Astrocyte of the cerebellum (primary cell): Measurements from ENCODE around the gene ADO.

Source experiments
- DNase-seq: peaks from one replicate; pipeline ENCODE4 v3.0.0-alpha.2; 2011; ENCODE audit warnings: low read depth
- H3K4me3 ChIP-seq: 2 replicates; pipeline ENCODE4 v1.5.1; 2011; ENCODE audit warnings: mild to moderate bottlenecking, low read depth, low read length, moderate library complexity
- in situ Hi-C: cut with HindIII; loops from 2 replicates; pipeline ENCODE4 v1.10.0; 2017; ENCODE audit warnings: low sequenced_read_pairs
- TF ChIP-seq, protein P1 (sequence below): IDR thresholded peaks from 2 replicates; pipeline ENCODE4 v1.5.1; 2012; ENCODE audit warnings: low read length, low read depth, moderate library complexity, mild to moderate bottlenecking; ENCODE audit errors: missing control alignments

Gene ADO

DNA sequence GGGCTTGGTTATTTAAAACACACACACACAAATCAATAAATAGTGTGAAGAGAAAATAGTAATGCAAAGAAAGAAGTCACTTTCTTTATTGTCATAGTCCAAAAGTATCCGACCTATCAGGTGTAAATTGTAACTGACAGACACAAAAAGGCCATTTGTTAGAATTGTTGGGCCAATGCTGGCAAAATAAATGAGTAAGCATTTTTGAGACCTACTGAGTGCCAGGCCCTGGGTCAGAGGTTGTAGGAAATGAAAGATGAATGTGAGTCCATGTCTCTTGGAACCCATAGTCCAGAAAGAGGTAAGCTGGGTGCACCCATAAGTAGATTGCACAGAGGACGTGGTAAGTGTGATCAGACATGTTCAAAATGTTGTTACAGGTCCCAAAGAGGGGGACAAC is 25.1 kb downstream of the ADO start:
- no peak overlapping the region for H3K4me3 ChIP-seq
- DNase-seq = no peak
- in situ Hi-C loops = no loop called here
- TF ChIP-seq, protein P1, sequence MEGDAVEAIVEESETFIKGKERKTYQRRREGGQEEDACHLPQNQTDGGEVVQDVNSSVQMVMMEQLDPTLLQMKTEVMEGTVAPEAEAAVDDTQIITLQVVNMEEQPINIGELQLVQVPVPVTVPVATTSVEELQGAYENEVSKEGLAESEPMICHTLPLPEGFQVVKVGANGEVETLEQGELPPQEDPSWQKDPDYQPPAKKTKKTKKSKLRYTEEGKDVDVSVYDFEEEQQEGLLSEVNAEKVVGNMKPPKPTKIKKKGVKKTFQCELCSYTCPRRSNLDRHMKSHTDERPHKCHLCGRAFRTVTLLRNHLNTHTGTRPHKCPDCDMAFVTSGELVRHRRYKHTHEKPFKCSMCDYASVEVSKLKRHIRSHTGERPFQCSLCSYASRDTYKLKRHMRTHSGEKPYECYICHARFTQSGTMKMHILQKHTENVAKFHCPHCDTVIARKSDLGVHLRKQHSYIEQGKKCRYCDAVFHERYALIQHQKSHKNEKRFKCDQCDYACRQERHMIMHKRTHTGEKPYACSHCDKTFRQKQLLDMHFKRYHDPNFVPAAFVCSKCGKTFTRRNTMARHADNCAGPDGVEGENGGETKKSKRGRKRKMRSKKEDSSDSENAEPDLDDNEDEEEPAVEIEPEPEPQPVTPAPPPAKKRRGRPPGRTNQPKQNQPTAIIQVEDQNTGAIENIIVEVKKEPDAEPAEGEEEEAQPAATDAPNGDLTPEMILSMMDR = no peak

DNA sequence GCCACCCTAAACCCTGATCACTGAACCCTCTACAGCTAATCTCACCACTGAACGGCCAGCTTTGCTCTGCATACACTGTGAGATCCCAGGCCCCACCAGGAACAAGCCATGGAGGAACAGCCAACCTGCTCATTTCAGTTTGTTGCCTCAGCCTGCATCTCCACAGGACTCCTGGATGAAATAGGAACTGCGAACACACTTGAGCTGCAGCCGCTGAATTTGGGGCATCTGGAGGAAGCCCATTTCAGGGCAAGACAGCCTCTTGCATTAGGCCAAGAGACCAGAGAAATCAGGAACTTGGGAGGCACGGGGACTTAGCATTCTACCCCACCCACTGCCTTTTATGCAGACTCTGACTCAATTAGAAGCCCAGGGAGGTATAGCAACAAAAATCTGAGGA is 26.2 kb downstream of the ADO start:
- no peak overlapping the region for H3K4me3 ChIP-seq
- in situ Hi-C loops = no loop called here
- DNase-seq = no peak
- TF ChIP-seq, protein P1 = no peak

DNA sequence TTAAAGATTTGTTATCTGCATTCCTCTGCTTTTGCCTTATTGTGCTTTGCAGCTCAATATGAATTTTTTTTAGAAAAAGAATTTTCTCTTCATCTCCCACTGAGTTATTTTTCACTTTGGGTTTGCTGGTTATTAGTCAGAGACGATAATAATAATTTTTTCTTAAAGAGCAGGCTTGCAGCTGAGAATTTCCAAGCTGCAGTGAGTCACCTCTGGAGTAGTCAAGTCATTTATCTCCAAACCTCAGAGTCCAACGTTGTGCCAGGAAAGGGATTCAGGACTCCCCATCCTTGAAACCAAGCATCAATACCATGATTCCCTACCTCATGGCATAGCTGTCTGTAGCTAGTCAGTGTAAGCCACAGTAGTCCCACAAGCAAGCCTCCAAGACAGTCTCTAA is 26.8 kb downstream of the ADO start:
- TF ChIP-seq, protein P1 = no peak
- DNase-seq = peak; percentile 90
- in situ Hi-C loops = no loop called here

DNA sequence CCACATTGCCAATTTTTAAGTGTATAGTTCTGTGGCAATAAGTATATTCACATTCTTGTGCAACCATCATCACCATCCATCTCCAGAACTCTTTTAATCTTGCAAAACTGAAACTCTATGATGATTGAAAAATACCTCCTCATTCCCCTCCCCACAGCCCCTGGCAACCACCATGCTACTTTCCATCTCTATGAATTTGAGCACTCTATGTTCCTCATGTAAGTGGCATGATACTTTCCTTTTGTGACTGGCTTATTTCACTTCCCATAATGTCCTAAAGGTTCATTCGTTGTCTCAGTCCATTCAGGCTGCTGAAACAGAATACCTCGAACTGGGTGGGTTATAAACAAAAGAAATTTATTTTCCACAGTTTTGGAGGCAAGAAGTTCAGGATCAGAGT is 35.1 kb downstream of the ADO start:
- TF ChIP-seq, protein P1 = no peak
- no peak for DNase-seq
- H3K4me3 ChIP-seq = no peak overlapping the region
- in situ Hi-C loops = no loop called here

More for the DNA sequence above, 26.8 kb downstream of the ADO start:
- H3K4me3 ChIP-seq = no peak overlapping the region

DNA sequence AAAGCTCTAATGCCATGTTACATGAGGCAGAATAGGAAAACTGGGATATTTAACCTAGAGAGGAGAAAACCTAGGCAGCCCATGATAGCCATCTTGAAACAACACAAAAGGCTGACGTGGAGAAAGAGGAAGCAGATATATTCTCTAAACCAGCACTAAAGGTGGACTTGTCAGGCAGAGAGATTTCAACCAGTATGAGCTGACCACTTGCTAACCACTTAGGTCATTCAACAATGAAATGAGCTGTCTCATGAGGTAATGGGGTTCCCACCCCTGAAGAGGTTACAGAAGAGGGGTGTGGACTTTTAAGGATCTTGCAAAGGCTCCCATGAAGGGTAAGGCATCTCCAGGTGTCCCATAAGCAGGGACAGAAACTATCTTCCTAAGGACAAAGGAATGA is 38.5 kb downstream of the ADO start:
- in situ Hi-C loops = no loop called here
- no peak overlapping the region for H3K4me3 ChIP-seq
- no peak for DNase-seq
- TF ChIP-seq, protein P1 = no peak

DNA sequence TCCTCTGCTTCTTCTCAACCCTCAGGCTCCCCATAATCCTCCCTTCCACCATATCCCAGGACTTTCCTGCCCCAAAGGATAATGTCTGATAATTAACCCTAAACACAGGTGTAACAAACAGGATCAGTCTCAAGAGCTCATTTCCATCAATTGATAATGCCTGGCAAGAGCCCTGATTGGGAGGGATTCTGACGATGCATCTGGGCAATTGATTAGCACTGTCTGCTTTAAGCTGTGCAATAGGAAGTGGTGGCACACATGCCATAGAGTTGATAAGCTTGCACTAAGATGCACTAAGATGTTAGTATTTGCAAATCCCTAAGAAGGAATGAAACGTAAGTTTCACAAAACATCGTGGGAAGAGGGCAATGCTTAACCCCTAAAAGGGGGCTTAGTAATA is 39.1 kb downstream of the ADO start:
- H3K4me3 ChIP-seq = no peak overlapping the region
- in situ Hi-C loops = no loop called here
- TF ChIP-seq, protein P1 = no peak
- DNase-seq = no peak

DNA sequence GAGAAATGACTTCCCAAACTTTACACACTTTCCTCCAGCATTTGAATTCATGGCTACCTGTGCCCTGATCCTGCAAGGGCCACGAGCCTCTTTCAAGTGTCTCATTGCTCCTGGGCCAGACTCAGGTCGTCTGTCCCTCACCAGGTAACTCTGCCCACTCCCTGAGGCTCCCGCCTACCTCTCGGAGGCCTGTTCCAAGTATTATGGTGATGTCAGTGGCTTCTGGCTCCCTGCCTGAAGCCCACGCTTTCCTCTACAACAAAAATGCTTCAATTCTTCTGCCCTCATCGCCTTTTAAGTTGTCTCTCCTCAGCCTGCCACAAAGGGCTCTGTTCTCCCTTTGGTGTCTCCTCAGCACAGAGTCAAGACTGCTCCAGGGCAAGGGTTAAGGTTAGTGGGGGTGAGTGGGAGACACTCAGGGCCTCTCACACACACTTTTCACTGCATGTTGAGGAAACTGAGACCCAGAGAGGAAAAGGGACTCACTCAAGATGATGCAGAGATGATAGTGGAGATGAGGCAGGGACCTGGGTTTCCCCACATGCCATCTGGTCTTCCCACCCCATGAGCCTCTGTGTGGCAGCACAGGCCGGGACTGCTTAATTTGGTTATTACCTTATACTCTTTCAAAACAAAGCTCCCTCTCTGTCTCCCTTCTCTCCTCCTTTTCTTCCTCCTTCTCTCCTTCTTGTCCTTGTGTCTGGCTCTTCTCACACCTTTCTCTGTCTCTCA is 39.9 kb downstream of the ADO start:
- in situ Hi-C loops = no loop called here

More for the DNA sequence above, 39.9 kb downstream of the ADO start:
- H3K4me3 ChIP-seq = no peak overlapping the region
- no peak for DNase-seq
- TF ChIP-seq, protein P1 = no peak
